Measurements from ENCODE around the gene DGKD.

GRCh38 chr2:233469261-233470010 is 115.1 kb downstream of the DGKD start:
- no peak for TF ChIP-seq CTCF (conservative IDR thresholded peaks at IDR 0.05 in 1 of 2, IDR thresholded peaks at IDR 0.05 in 1 of 2; ENCODE audit: low read depth in 1 of 2, low read length in 2 of 2)
- no peak for TF ChIP-seq EZH2 (IDR thresholded peaks at IDR 0.05; ENCODE audit: low read length, missing control alignments)

Data from fibroblast of lung (primary cell).